Mesothelial cell of epicardium (in vitro differentiated cells): ENCODE data around the gene RXFP4. TPM values are rescaled to one million over a fixed set of nuclear protein-coding genes. Genes with fewer than 3 reads are reported as not detected.

Experiments
- DNase-seq, 2 experiments: peaks; one replicate each; pipeline ENCODE4 v3.0.0; 2021; ENCODE audit warnings: low spot score in 2 of 2; ENCODE audit not compliant: unreplicated experiment in 2 of 2
- H3K27ac Mint-ChIP-seq: 2 replicates; pipeline ENCODE4 v1.8.0; 2021; ENCODE audit warnings: mixed read lengths
- H3K27me3 Mint-ChIP-seq: 2 replicates; pipeline ENCODE4 v1.8.0; 2021; ENCODE audit warnings: low read depth, mixed read lengths
- H3K36me3 Mint-ChIP-seq: 2 replicates; pipeline ENCODE4 v1.8.0; 2021; ENCODE audit warnings: mixed read lengths
- H3K4me1 Mint-ChIP-seq: 2 replicates; pipeline ENCODE4 v1.8.0; 2021; ENCODE audit warnings: mixed read lengths
- H3K4me3 Mint-ChIP-seq: 2 replicates; pipeline ENCODE4 v1.8.0; 2021; ENCODE audit warnings: mild to moderate bottlenecking, moderate library complexity, mixed read lengths
- H3K9me3 Mint-ChIP-seq: 2 replicates; pipeline ENCODE4 v1.8.0; 2021; ENCODE audit warnings: mixed read lengths
- total RNA-seq: library from RNA; stranded (reverse); gene quantifications from 3 replicates; pipeline ENCODE4 v1.2.1, GENCODE V29; 2021
- TF ChIP-seq, protein P1 (sequence below): fragments of 200-600 bp; sonication (generic); IDR thresholded peaks from one replicate; pipeline ENCODE4 v1.5.0; 2021; ENCODE audit warnings: antibody characterized with exemption; ENCODE audit not compliant: unreplicated experiment

RXFP4 gene
- total RNA-seq, 1 donor from 2014 or later, result not detected

DNA sequence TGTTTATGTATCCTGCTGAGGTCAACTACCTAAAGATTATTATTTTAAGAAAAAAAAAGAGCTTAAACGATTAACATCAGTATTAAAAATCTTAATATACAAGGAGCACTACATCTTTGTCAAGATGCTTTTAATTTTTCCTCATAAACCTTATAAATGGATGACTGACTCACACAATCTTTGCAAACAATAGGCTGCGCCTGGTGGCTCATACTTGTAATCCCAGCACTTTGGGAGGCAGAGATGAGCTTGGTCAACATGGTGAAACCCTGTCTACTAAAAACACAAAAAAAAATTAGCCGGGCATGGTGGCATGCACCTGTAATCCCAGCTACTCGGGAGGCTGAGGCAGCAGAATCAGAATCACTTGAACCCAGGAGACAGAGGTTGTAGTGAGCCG, 9.0 kb upstream of the RXFP4 start:
- Mint-ChIP-seq H3K27ac (no peak overlapping the region), H3K4me1 (peaks cover 24% of the 10 kb centered on the region), H3K4me3 (peak overlapping the region; percentile 43), H3K36me3 (peaks cover 19% of the 10 kb centered on the region), H3K9me3 (no peaks in the 10 kb centered on the region), H3K27me3 (no peaks in the 10 kb centered on the region)
- no peak for DNase-seq
- TF ChIP-seq, protein P1, sequence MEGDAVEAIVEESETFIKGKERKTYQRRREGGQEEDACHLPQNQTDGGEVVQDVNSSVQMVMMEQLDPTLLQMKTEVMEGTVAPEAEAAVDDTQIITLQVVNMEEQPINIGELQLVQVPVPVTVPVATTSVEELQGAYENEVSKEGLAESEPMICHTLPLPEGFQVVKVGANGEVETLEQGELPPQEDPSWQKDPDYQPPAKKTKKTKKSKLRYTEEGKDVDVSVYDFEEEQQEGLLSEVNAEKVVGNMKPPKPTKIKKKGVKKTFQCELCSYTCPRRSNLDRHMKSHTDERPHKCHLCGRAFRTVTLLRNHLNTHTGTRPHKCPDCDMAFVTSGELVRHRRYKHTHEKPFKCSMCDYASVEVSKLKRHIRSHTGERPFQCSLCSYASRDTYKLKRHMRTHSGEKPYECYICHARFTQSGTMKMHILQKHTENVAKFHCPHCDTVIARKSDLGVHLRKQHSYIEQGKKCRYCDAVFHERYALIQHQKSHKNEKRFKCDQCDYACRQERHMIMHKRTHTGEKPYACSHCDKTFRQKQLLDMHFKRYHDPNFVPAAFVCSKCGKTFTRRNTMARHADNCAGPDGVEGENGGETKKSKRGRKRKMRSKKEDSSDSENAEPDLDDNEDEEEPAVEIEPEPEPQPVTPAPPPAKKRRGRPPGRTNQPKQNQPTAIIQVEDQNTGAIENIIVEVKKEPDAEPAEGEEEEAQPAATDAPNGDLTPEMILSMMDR, result no peak

- Mint-ChIP-seq H3K27ac (no peak overlapping the region), H3K4me3 (no peak overlapping the region), H3K4me1 (peaks cover 28% of the 10 kb centered on the region), H3K27me3 (no peaks in the 10 kb centered on the region), H3K36me3 (peaks cover 15% of the 10 kb centered on the region), H3K9me3 (no peaks in the 10 kb centered on the region)
- DNase-seq, result no peak
- TF ChIP-seq, protein P1, result no peak
Observed at GRCh38 chr1:155933591-155934096, 7.8 kb upstream of the RXFP4 start.

GRCh38 chr1:155934097-155934935, 7.1 kb upstream of the RXFP4 start, which contains the start of gene KHDC4:
KHDC4 (minus strand) TSS chr1:155934413; CDS start chr1:155934373, 40 bp downstream.
- Mint-ChIP-seq H3K27me3 (no peaks in the 10 kb centered on the region), H3K9me3 (no peaks in the 10 kb centered on the region), H3K27ac (no peak within 1 kb of the TSS), H3K4me3 (no peak within 1 kb of the TSS), H3K4me1 (peaks cover 28% of the 10 kb centered on the region), H3K36me3 (peaks cover 10% of the 10 kb centered on the region)
- TF ChIP-seq, protein P1, result no peak
- peak; percentile 74 to 86 for DNase-seq

GRCh38 chr1:155934936-155935590, 6.4 kb upstream of the RXFP4 start:
- peaks cover 30% of the 10 kb centered on the region for H3K4me1 Mint-ChIP-seq
- no peak for DNase-seq
- TF ChIP-seq, protein P1, result no peak
- no peaks in the 10 kb centered on the region for H3K9me3 Mint-ChIP-seq
- H3K27ac Mint-ChIP-seq, result no peak overlapping the region
- no peaks in the 10 kb centered on the region for H3K27me3 Mint-ChIP-seq
- H3K36me3 Mint-ChIP-seq, result peaks cover 7% of the 10 kb centered on the region
- H3K4me3 Mint-ChIP-seq, result no peak overlapping the region

GRCh38 chr1:155938220-155938627, 3.2 kb upstream of the RXFP4 start:
- no peak for DNase-seq
- no peak overlapping the region for H3K4me3 Mint-ChIP-seq
- no peaks in the 10 kb centered on the region for H3K9me3 Mint-ChIP-seq
- no peaks in the 10 kb centered on the region for H3K27me3 Mint-ChIP-seq
- H3K36me3 Mint-ChIP-seq, result no peaks in the 10 kb centered on the region
- TF ChIP-seq, protein P1, result no peak
- peaks cover 22% of the 10 kb centered on the region for H3K4me1 Mint-ChIP-seq
- no peak overlapping the region for H3K27ac Mint-ChIP-seq
